Naive B cell (primary cell): ENCODE measurements around the gene NIPSNAP2. TPM values are rescaled to one million over a fixed set of nuclear protein-coding genes. Genes with fewer than 3 reads are reported as not detected.
"Not testable (repeated sequence)": the region's sequence is repeated elsewhere in the genome, so short reads cannot be mapped to it uniquely, and the experiment has no call there.

Experiments used
- ATAC-seq, 2 donors: fragments of 150-1000 bp; cut with Tn5 transposase; 2 replicates each; pipeline ENCODE4 v1.10.0; 2021; ENCODE audit warnings: low read depth in 2 of 2, mild to moderate bottlenecking in 2 of 2, moderate library complexity in 2 of 2
- DNase-seq: peaks from one replicate; pipeline ENCODE4 v3.0.0; 2022
- H3K27ac Mint-ChIP-seq, 6 donors: one replicate each; pipeline ENCODE4 v1.8.0; 2020 to 2022; ENCODE audit warnings: mild to moderate bottlenecking in 6 of 6, mixed read lengths in 6 of 6, moderate library complexity in 5 of 6, inconsistent platforms in 2 of 6
- H3K27me3 Mint-ChIP-seq, 3 donors: one replicate each; pipeline ENCODE4 v1.8.0; 2021 to 2022; ENCODE audit warnings: mixed read lengths in 3 of 3, mild to moderate bottlenecking in 1 of 3
- H3K36me3 Mint-ChIP-seq, 2 donors: one replicate each; pipeline ENCODE4 v1.8.0; 2020 to 2022; ENCODE audit warnings: mixed read lengths in 2 of 2, inconsistent platforms in 1 of 2, mild to moderate bottlenecking in 1 of 2
- H3K4me1 Mint-ChIP-seq, 3 donors: one replicate each; pipeline ENCODE4 v1.8.0; 2020 to 2022; ENCODE audit warnings: mixed read lengths in 3 of 3, inconsistent platforms in 1 of 3, mild to moderate bottlenecking in 1 of 3, moderate library complexity in 1 of 3
- H3K4me3 Mint-ChIP-seq, 8 donors: one replicate each; pipeline ENCODE4 v1.8.0; 2020 to 2022; ENCODE audit warnings: mild to moderate bottlenecking in 8 of 8, mixed read lengths in 8 of 8, moderate library complexity in 8 of 8, inconsistent platforms in 2 of 8
- H3K9me3 Mint-ChIP-seq, 7 donors: one replicate each; pipeline ENCODE4 v1.8.0; 2020 to 2022; ENCODE audit warnings: mixed read lengths in 7 of 7, mild to moderate bottlenecking in 5 of 7, inconsistent platforms in 2 of 7, moderate library complexity in 1 of 7
- polyA plus RNA-seq, 6 donors: library from polyadenylated mRNA; unstranded; fragments of 300-500 nt; fragmentation: Illumina TruSeq; gene quantifications; one replicate each; pipeline ENCODE4 v1.2.3, GENCODE V29; 2021; ENCODE audit warnings: low read depth in 6 of 6

Gene NIPSNAP2
- polyA plus RNA-seq, 6 donors from 2014 or later = 47.8 to 137 (median 57.2) TPM

- DNase-seq (peak; percentile 70), ATAC-seq (peak; percentile 95 to 96)
- Mint-ChIP-seq H3K36me3 (no peaks in the 10 kb centered on the region), H3K4me1 (peaks cover 5 to 8% (median 7%) of the 10 kb centered on the region in 3 donors), H3K4me3 (peak overlapping the region; percentile 78 to 93 (median 88)), H3K9me3 (no peaks in the 10 kb centered on the region), H3K27me3 (no peaks in the 10 kb centered on the region), H3K27ac (peak overlapping the region in 3 of 6 donors; percentile 3 to 36 (median 29))
Measured at GRCh38 chr7:56033671-56034432, 69.5 kb downstream of the NIPSNAP2 start.

GRCh38 chr7:56040730-56041129 lies 76.3 kb downstream of the NIPSNAP2 start:
- no peaks in the 10 kb centered on the region for H3K27me3 Mint-ChIP-seq

GRCh38 chr7:56045758-56046157 lies 81.4 kb downstream of the NIPSNAP2 start:
- ATAC-seq, H3K27ac Mint-ChIP-seq, H3K4me3 Mint-ChIP-seq, H3K4me1 Mint-ChIP-seq, H3K36me3 Mint-ChIP-seq, H3K9me3 Mint-ChIP-seq, DNase-seq, H3K27me3 Mint-ChIP-seq: not testable (repeated sequence)

More at GRCh38 chr7:56040730-56041129, 76.3 kb downstream of the NIPSNAP2 start:
- Mint-ChIP-seq H3K4me1 (peaks cover 0 to 3% (median 0%) of the 10 kb centered on the region in 3 donors), H3K27ac (no peak overlapping the region), H3K36me3 (no peaks in the 10 kb centered on the region), H3K9me3 (no peaks in the 10 kb centered on the region), H3K4me3 (no peak overlapping the region)
- ATAC-seq = no peak
- no peak for DNase-seq

- Mint-ChIP-seq H3K9me3 (no peaks in the 10 kb centered on the region), H3K27ac (peak overlapping the region in 1 of 6 donors; percentile 56), H3K4me3 (peak overlapping the region in 1 of 8 donors; percentile 21), H3K4me1 (peaks cover 5 to 14% (median 12%) of the 10 kb centered on the region in 3 donors), H3K27me3 (no peaks in the 10 kb centered on the region), H3K36me3 (no peaks in the 10 kb centered on the region)
- DNase-seq = no peak
- no peak for ATAC-seq
Measured at GRCh38 chr7:56046721-56047445, 82.5 kb downstream of the NIPSNAP2 start.

- H3K4me3 Mint-ChIP-seq, H3K36me3 Mint-ChIP-seq, H3K27me3 Mint-ChIP-seq, ATAC-seq, H3K9me3 Mint-ChIP-seq, DNase-seq: not testable (repeated sequence)
- Mint-ChIP-seq H3K4me1 (peaks cover 5 to 18% (median 15%) of the 10 kb centered on the region in 3 donors), H3K27ac (peak overlapping the region in 1 of 6 donors; percentile 27)
Measured at GRCh38 chr7:56047446-56048116, 83.2 kb downstream of the NIPSNAP2 start.

- Mint-ChIP-seq H3K4me3 (peak overlapping the region in 1 of 8 donors; percentile 62), H3K9me3 (no peaks in the 10 kb centered on the region)
Measured at GRCh38 chr7:56048245-56048644, 83.9 kb downstream of the NIPSNAP2 start.

GRCh38 chr7:56048763-56049162 lies 84.4 kb downstream of the NIPSNAP2 start:
- not testable (repeated sequence) for ATAC-seq, H3K9me3 Mint-ChIP-seq, H3K27me3 Mint-ChIP-seq, DNase-seq, H3K27ac Mint-ChIP-seq, H3K36me3 Mint-ChIP-seq
- Mint-ChIP-seq H3K4me3 (peak overlapping the region in 3 of 8 donors; percentile 19 to 62 (median 57)), H3K4me1 (peaks cover 5 to 29% (median 15%) of the 10 kb centered on the region in 3 donors)

More at GRCh38 chr7:56048245-56048644, 83.9 kb downstream of the NIPSNAP2 start:
- DNase-seq = no peak
- H3K36me3 Mint-ChIP-seq = no peaks in the 10 kb centered on the region
- ATAC-seq = no peak
- no peaks in the 10 kb centered on the region for H3K27me3 Mint-ChIP-seq
- H3K4me1 Mint-ChIP-seq = peaks cover 5 to 25% (median 15%) of the 10 kb centered on the region in 3 donors
- H3K27ac Mint-ChIP-seq = peak overlapping the region in 1 of 6 donors; percentile 39

Other genes starting within 250 kb of the NIPSNAP2 start
- gene SEPTIN14, start 101.8 kb upstream of the NIPSNAP2 start, polyA plus RNA-seq = not detected
- gene ZNF713, start 77.1 kb upstream of the NIPSNAP2 start, polyA plus RNA-seq = 1 to 10 TPM in 3 of 6 donors, under 1 TPM in 2, not detected in 1; 0.58 to 7.6 (median 2.2) TPM
- gene MRPS17, start 12.7 kb upstream of the NIPSNAP2 start, polyA plus RNA-seq = 10 to 100 TPM; 10.0 to 18.1 (median 17.5) TPM
- 1 to 10 TPM in 5 of 6 donors, not detected in 1; 4.9 to 6.1 (median 5.8) TPM for gene PSPH, start 86.9 kb downstream of the NIPSNAP2 start, polyA plus RNA-seq
- 100 to 1,000 TPM in 1 of 6 donors, 10 to 100 TPM in 5; 56.1 to 102 (median 83.4) TPM for gene CCT6A, start 87.2 kb downstream of the NIPSNAP2 start, polyA plus RNA-seq
- gene SUMF2, start 99.7 kb downstream of the NIPSNAP2 start, polyA plus RNA-seq = 100 to 1,000 TPM in 4 of 6 donors, 10 to 100 TPM in 2; 48.2 to 143 (median 132) TPM
- gene PHKG1, start 128.4 kb downstream of the NIPSNAP2 start, polyA plus RNA-seq = under 1 TPM in 5 of 6 donors, not detected in 1; 0.15 to 0.63 (median 0.41) TPM
- 100 to 1,000 TPM; 457 to 617 (median 493) TPM for gene CHCHD2, start 141.9 kb downstream of the NIPSNAP2 start, polyA plus RNA-seq
- not detected for gene NUPR2, start 151.8 kb downstream of the NIPSNAP2 start, polyA plus RNA-seq